Epidermal melanocyte (primary cell): ENCODE data around the gene TMEM45A.

Source experiments
- DNase-seq: peaks from one replicate; pipeline ENCODE4 v3.0.0; 2011; ENCODE audit warnings: low spot score; ENCODE audit not compliant: insufficient read length

The TMEM45A gene

GRCh38 chr3:100611221-100611620 is 118.8 kb downstream of the TMEM45A start:
- no peak for DNase-seq

DNA sequence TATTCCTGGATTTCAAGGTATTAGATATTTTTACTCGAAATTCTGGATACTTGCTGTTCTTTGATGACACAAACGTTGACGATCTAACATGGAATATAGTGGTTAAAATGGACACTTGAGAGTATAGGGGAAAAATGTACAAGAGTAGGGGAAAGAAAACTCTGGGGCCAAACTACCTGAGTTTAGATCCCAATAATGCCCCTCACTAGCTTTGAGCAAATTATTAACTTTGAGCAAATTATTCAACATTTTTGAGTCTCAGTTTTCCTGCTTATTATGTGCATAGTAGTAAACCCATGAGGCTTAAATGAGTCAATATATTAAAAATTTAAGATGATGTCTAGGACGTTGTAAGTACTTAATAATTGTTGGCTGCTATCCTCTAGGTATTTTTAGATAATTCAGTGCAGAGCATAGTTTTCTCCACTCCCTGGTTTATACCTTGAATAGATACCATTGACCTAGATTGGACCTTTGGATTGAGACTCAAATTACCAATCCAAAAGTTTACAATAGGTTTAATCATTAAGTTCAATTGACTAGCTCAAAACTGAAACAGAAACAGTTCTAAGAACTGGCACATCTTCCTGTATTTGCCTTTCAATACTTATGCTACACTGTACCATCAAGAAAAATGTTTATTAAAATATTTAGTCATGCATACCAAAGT is 121.4 kb downstream of the TMEM45A start:
- no peak for DNase-seq

- no peak for DNase-seq
Measured at GRCh38 chr3:100614941-100615340, 122.5 kb downstream of the TMEM45A start.

DNA sequence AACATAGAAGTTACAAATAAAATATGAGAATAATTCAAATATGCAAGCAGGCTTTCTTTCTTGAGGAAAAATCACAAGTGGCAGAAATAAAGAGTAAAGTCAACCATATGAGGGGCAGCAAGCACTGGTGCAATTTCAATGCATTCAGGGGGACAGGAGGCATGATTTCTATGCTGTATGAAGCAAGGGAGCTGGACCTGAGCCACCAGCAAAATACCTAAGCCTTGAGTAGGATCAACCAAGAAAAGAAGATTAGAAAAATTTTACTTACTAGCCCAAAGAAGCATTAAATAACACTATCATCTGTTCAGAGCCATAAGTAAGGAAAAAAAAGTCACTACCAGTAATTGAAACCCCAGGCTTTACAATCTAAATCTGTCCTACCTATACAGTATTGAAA is 123.3 kb downstream of the TMEM45A start:
- DNase-seq: no peak

GRCh38 chr3:100621251-100621650 is 128.8 kb downstream of the TMEM45A start:
- DNase-seq: no peak
